Neural progenitor cell (in vitro differentiated cells): ENCODE data around the gene WEE1.

ENCODE experiments used
- EZH2 ChIP-seq: fragments of 200-600 bp; sonication (generic); IDR thresholded peaks from 2 replicates; pipeline ENCODE4 v1.6.1; 2017; ENCODE audit warnings: antibody characterized with exemption, mild to moderate bottlenecking, moderate library complexity
- TF ChIP-seq, protein P1 (sequence below): fragments of 200-600 bp; sonication (generic); IDR thresholded peaks from 2 replicates; pipeline ENCODE4 v1.5.1; 2017; ENCODE audit warnings: antibody characterized with exemption, mild to moderate bottlenecking

DNA sequence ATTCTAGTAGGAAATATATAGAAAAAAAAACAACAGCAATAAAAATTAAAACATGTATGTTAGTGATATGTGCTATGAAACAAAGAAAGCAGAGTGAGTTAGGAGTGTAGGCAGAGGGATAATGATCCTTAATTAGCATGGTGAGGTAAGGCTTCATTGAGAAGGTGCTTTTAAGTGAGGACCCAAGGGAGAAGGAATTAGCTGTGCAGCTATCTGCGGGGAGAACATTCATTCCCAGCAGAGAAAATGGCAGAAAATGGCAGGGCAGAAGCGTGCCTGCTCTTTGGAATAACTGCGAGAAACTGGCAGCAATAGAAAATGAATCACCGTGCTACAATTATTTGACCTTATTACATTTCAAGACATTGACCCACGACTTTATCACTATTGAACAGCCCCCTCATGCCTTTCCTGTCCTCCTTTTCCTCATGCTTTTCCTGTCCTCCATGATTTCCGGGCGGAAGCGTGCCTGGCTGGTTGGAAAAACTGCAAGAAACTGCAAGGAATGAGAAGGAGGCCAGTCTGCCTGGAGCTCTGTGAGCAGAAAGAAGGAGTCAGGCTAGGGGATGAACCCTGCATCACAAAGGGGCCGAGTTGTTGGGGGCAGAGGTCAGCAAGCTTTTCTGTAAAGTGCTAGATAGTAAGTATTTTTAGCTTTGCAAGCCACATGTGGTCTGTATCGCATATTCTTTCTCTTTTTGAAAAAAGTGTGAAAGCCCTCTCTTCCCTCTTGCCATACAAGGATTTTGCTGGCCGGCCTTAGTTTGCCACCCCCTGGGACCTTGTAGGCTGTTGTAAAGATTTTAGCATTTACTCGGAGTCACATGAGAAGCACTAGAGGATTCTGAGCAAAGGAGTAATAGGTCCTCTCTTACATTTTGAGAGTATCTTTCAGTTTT is 53.3 kb downstream of the WEE1 start:
- TF ChIP-seq, protein P1, sequence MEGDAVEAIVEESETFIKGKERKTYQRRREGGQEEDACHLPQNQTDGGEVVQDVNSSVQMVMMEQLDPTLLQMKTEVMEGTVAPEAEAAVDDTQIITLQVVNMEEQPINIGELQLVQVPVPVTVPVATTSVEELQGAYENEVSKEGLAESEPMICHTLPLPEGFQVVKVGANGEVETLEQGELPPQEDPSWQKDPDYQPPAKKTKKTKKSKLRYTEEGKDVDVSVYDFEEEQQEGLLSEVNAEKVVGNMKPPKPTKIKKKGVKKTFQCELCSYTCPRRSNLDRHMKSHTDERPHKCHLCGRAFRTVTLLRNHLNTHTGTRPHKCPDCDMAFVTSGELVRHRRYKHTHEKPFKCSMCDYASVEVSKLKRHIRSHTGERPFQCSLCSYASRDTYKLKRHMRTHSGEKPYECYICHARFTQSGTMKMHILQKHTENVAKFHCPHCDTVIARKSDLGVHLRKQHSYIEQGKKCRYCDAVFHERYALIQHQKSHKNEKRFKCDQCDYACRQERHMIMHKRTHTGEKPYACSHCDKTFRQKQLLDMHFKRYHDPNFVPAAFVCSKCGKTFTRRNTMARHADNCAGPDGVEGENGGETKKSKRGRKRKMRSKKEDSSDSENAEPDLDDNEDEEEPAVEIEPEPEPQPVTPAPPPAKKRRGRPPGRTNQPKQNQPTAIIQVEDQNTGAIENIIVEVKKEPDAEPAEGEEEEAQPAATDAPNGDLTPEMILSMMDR, result no peak
- TF ChIP-seq EZH2, result no peak
